ENCODE data around the gene COX6A2. TPM values are rescaled to one million over a fixed set of nuclear protein-coding genes. Genes with fewer than 3 reads are reported as not detected.
A peak's percentile ranks its signal among the peaks of the same experiment; 100 is the strongest.
"Not testable (repeated sequence)": the region's sequence is repeated elsewhere in the genome, so short reads cannot be mapped to it uniquely, and the experiment has no call there.

The COX6A2 gene
- total RNA-seq, 1 donor from 2014 or later: not detected

DNA sequence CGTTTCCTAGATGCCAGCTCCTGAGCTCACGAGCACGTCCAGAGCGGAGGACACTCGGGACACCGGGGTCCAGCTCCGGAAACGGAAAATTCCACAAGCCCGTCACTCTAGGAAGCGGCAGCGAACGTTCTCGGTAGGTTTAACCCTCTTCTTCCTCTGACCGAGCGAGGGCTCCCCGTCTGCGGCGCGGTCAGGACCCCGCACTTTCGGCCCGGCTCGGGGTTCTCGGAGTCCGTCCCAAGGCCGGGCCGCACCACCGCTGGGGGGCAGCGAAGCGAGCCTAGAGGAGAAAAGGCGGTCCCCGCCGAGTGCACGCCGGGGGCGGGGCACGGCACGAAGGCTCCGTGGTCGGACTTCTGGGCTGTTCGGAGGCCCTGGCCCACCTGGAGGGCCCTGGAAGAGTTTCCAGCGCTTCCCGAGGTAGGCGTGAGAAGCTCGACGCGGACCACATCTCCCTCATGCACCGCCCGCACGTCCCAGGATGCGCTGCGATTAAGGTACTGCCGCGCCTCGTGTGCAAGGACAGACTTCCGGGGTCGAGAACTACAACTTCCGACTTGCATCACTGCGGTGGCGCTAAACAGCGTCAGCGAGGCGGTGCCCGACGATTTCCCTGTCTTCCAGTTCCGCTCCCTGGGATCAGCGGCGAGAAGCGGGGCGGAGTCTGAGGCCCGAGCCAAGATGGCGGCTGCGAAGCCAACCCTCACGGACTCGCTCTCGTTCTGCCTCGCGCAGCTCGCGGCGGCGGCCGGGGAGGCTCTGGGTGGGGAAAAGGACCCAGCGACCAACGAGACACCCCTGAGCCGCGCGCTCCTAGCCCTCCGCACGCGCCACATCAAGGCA lies 30.9 kb upstream of the COX6A2 start, which contains the start of gene ARMC5:
Gene ARMC5, plus strand, starts transcription at position 658 of the 843 bp plus-strand sequence. Its CDS starts 24 bp downstream, at position 682.
- Mint-ChIP-seq H3K27me3 (ENCODE audit: low read depth) (no peaks in the 10 kb centered on the region), H3K4me1 (ENCODE audit: low read depth) (peaks cover 31% of the 10 kb centered on the region), H3K4me3 (ENCODE audit: low read depth) (peak within 1 kb of the TSS; percentile 89), H3K9me3 (no peaks in the 10 kb centered on the region), H3K36me3 (ENCODE audit: low read depth) (peaks cover 36% of the 10 kb centered on the region), H3K27ac (peak within 1 kb of the TSS; percentile 96)
- DNase-seq (ENCODE audit: low spot score): peak; percentile 96
- intact Hi-C loops (cut with micrococcal nuclease): loop anchor here (1.0 to 10.0 kb wide), 10 partner anchors 18 to 537 kb away; partner anchors contain the start of genes BCKDK, FUS, RUSF1 and SETD1A

DNA sequence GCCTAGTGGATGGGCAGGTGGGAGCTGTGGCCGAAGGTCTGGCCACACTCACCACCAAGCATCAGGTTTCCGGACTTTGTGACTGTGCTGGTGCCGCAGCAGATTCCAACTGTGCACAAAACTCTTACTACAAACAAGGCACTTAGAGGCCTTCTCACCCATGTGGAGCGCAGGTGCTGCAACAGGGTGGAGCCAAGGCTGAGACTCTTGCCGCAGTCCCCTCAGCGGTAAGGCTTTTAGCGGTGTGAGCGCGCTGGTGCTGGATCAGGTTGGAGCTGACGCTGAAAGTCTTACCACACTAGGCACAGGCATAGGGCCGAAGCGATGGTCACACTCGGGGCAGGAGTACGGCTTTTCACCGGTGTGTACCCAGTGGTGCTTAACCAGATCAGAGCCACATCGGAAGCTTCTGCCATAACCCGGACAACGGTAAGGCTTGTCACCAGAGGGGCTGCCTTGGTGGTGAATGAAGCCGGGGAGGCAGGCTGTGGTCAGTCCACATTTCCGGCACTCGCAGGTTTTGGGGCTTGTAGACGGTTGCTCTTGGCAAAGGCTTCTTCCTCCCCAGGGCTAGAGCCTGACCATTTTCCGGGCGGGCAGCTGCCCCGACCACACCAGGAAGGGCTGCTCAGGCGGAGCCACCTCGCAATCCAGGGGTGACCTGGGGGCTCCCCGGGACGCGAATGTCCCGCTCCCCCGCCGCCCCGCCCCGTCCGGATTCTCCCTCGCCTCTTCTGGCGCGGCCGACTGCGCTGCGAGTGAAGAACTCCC lies 30.1 kb upstream of the COX6A2 start:
- peak overlapping the region; percentile 96 for H3K27ac Mint-ChIP-seq
- DNase-seq (ENCODE audit: low spot score): peak; percentile 66
- no peaks in the 10 kb centered on the region for H3K27me3 Mint-ChIP-seq (ENCODE audit: low read depth)
- H3K4me3 Mint-ChIP-seq (ENCODE audit: low read depth): peak overlapping the region; percentile 89
- peaks cover 36% of the 10 kb centered on the region for H3K36me3 Mint-ChIP-seq (ENCODE audit: low read depth)
- no peaks in the 10 kb centered on the region for H3K9me3 Mint-ChIP-seq
- H3K4me1 Mint-ChIP-seq (ENCODE audit: low read depth): peaks cover 35% of the 10 kb centered on the region
- intact Hi-C loops (cut with micrococcal nuclease): loop anchor here (2.0 to 10.0 kb wide), 4 partner anchors 255 to 411 kb away; partner anchors contain the start of genes BCKDK and FUS

DNA sequence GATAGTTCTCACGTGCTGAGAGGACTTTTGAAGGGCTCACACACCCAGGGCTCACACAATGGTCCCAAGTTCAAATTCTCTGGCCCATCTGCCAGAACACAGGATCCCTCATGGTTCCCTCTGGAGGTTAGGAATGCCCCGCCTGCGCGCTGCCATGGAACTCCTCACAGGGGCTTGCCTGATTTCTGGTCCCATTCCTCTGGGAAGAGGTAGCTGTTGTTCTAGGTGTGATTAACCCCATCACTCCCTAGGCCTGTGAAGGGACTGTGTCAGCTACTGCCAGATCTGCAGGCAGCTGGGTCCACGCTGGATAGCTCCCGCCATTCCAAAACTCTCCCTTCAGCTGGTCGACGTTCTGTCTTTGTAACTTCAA lies 28.8 kb upstream of the COX6A2 start:
- no peak for DNase-seq (ENCODE audit: low spot score)
- no peaks in the 10 kb centered on the region for H3K27me3 Mint-ChIP-seq (ENCODE audit: low read depth)
- intact Hi-C loops (cut with micrococcal nuclease): loop anchor here (5.0 to 10.0 kb wide), 2 partner anchors 272 to 350 kb away; partner anchors contain the start of genes BCKDK and FUS
- H3K9me3 Mint-ChIP-seq: no peaks in the 10 kb centered on the region
- peak overlapping the region; percentile 89 for H3K4me3 Mint-ChIP-seq (ENCODE audit: low read depth)
- H3K36me3 Mint-ChIP-seq (ENCODE audit: low read depth): peaks cover 31% of the 10 kb centered on the region
- peaks cover 35% of the 10 kb centered on the region for H3K4me1 Mint-ChIP-seq (ENCODE audit: low read depth)
- H3K27ac Mint-ChIP-seq: no peak overlapping the region

DNA sequence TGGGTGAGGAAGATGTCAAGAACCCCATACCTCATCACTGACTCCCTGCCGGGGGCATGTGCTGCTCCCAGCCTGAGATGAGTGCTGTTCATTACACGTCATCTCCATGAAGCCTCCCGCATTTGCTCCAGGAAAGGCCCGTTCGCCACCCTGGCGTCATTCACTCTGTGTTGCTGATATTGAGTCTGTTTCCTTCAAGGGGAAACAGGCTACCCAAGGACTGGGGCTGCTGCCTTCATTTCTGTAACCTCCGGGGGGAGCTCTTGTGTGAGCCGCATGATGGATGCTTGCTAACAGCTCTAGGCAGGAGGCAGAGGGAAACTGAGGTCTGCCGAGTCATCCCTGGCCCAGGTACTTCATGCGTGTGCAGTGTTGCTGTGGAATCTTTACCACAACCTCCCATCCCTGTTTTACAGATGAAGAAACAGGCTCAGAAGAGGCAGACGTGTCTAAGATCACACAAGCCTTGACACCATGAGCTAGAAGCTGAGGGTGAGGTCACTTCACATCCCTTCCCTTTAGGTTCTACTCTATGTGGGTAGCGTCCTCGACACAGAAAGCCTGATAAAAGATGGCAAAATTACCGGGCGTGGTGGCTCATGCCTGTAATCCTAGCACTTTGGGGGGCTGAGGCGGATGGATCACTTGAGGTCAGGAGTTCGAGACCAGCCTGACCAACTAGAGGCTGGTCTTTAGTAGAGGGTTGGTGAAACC lies 27.6 kb upstream of the COX6A2 start:
- Mint-ChIP-seq H3K36me3 (ENCODE audit: low read depth) (peaks cover 34% of the 10 kb centered on the region), H3K4me3 (ENCODE audit: low read depth) (peak overlapping the region; percentile 38), H3K4me1 (ENCODE audit: low read depth) (peaks cover 39% of the 10 kb centered on the region), H3K9me3 (no peaks in the 10 kb centered on the region), H3K27ac (peak overlapping the region; percentile 5), H3K27me3 (ENCODE audit: low read depth) (no peaks in the 10 kb centered on the region)
- DNase-seq (ENCODE audit: low spot score): no peak
- intact Hi-C loops (cut with micrococcal nuclease): loop anchor here (5.0 to 10.0 kb wide), 2 partner anchors 271 to 348 kb away; partner anchors contain the start of genes BCKDK and FUS

DNA sequence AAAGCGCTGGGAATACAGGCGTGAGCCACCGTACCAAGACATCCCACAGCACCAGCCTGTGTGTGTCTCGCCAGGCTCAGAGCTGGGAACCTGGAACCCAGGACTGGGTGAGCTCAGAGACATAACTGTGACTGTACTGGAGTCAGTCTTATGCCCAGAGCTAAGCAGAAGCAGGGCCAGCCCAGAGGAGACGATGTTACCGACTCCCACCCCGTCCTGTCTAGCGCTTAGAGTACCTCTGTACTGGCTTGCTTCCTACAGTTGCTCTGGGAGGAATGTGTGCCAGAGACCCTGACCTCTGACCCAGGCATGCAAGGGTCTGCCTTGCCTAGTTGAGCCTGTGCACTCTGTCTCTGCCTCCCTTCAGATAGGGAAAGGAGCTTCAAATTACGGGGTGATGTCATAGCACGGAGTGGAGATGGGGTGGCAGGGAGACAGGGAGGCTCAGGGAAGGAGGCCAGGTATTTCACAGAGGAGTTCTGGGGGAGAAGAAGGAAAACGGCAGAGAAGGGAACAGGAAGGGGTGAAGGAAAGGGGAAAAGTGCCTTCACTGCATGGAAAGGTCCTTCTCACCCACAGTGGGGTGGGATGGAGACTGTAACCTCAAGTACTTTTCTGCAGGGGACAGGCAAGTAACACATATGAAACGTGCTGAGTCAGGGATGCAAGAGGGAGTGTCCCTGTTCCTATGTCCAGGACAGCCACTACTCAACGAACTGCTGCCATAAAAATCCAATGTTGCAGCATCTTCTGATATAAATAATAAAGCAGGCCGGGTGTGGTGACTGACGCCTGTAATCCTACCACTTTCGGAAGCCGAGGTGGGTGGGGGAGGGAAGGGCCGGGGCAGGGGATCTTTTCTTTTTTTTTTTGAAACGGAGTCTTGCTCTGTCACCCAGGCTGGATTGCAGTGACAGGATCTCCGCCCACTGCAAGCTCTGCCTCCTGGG lies 25.4 kb upstream of the COX6A2 start:
- DNase-seq (ENCODE audit: low spot score): no peak
- H3K4me1 Mint-ChIP-seq (ENCODE audit: low read depth): peaks cover 32% of the 10 kb centered on the region
- intact Hi-C loops (cut with micrococcal nuclease): loop anchor here (10.0 kb wide), 1 partner anchor 269 kb away; the partner anchor contains the start of gene FUS
- peaks cover 34% of the 10 kb centered on the region for H3K36me3 Mint-ChIP-seq (ENCODE audit: low read depth)
- H3K27ac Mint-ChIP-seq: peak overlapping the region; percentile 18
- no peaks in the 10 kb centered on the region for H3K9me3 Mint-ChIP-seq
- no peak overlapping the region for H3K4me3 Mint-ChIP-seq (ENCODE audit: low read depth)
- no peaks in the 10 kb centered on the region for H3K27me3 Mint-ChIP-seq (ENCODE audit: low read depth)

DNA sequence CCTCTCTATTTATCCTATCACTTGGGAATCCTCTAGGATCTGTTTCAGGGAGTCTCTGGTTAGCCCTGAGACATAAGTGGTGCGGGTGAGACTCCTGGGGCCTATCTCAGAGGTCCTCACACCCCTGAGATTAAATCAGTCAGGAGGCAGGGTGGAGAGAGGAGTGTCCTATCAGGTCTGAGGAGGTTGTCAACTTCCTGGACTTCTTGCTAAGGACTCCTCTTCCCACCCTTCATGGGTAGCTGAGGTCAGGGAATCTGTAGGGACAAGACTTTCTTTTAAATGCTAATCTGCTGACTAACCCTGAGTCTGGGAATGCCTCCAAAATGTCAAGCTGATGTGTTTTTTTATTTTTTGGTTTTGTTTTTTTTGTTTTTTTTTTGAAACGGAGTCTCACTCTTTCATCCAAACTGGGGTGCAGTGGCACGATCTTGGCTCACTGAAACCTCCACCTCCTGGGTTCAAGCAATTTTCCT lies 24.5 kb upstream of the COX6A2 start:
- Mint-ChIP-seq H3K27me3 (ENCODE audit: low read depth) (no peaks in the 10 kb centered on the region), H3K36me3 (ENCODE audit: low read depth) (peaks cover 29% of the 10 kb centered on the region), H3K27ac (no peak overlapping the region), H3K4me1 (ENCODE audit: low read depth) (peaks cover 27% of the 10 kb centered on the region), H3K4me3 (ENCODE audit: low read depth) (no peak overlapping the region), H3K9me3 (no peaks in the 10 kb centered on the region)
- DNase-seq (ENCODE audit: low spot score): no peak
- intact Hi-C loops (cut with micrococcal nuclease): loop anchor here (10.0 kb wide), 1 partner anchor 268 kb away; the partner anchor contains the start of gene FUS

DNA sequence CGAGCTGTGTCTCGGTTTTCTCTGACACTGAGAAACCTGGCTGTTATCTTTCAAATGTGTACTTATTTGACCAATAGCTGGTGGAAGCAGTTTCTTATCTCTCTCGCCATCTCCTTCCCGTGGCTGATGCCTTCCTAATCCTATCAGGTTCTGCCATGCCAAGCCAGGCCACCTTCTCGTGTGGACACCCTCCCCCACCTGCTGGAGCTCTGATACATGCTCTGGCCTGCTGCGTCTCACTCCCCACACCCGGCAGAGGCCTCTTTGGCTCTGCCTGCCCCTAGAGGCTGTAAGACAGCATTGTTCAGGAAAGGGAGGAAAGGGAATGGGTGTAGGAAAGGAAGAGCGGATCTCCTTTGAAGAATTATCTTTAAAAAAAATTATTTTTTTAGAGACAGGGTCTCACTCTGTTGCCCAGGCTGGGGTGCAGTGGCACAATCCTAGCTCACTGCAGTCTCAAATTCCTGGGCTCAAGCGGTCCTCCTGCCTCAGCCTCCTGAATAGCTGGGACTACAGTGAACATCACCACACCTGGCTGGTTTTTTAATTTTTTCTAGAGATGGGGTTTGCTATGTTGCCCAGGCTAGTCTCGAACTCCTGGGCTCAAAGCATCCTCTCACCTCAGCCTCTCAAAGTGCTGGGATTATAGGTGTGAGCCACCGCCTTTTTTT lies 23.7 kb upstream of the COX6A2 start:
- intact Hi-C loops (cut with micrococcal nuclease): loop anchor here (10.0 kb wide), 1 partner anchor 267 kb away; the partner anchor contains the start of gene FUS
- Mint-ChIP-seq H3K4me1 (ENCODE audit: low read depth) (peaks cover 23% of the 10 kb centered on the region), H3K9me3 (no peaks in the 10 kb centered on the region), H3K4me3 (ENCODE audit: low read depth) (no peak overlapping the region), H3K36me3 (ENCODE audit: low read depth) (peaks cover 22% of the 10 kb centered on the region), H3K27ac (no peak overlapping the region), H3K27me3 (ENCODE audit: low read depth) (no peaks in the 10 kb centered on the region)
- DNase-seq (ENCODE audit: low spot score): no peak

DNA sequence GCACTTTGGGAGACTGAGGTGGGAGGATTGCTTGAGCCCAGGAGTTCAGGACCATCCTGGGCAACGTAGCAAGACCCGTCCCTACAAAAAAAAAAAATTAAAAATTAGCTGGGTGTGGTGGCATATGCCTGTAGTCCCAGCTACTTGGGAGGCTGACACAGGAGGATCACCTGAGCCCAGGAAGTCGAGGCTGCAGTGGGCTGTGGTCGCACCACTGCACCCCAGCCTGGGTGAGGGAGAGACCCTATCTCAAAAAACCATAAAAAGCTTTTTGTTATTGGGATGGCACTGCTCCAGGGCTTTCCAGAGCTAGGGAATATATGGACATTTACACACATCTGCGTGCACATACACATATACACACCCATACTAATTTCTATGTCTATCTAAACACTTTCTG lies 23.0 kb upstream of the COX6A2 start:
- peaks cover 19% of the 10 kb centered on the region for H3K36me3 Mint-ChIP-seq (ENCODE audit: low read depth)
- no peaks in the 10 kb centered on the region for H3K27me3 Mint-ChIP-seq (ENCODE audit: low read depth)
- H3K4me3 Mint-ChIP-seq (ENCODE audit: low read depth): no peak overlapping the region
- intact Hi-C loops (cut with micrococcal nuclease): loop anchor here (10.0 kb wide), 1 partner anchor 266 kb away; the partner anchor contains the start of gene FUS
- H3K27ac Mint-ChIP-seq: no peak overlapping the region
- DNase-seq (ENCODE audit: low spot score): no peak
- H3K4me1 Mint-ChIP-seq (ENCODE audit: low read depth): peaks cover 19% of the 10 kb centered on the region
- H3K9me3 Mint-ChIP-seq: no peaks in the 10 kb centered on the region

DNA sequence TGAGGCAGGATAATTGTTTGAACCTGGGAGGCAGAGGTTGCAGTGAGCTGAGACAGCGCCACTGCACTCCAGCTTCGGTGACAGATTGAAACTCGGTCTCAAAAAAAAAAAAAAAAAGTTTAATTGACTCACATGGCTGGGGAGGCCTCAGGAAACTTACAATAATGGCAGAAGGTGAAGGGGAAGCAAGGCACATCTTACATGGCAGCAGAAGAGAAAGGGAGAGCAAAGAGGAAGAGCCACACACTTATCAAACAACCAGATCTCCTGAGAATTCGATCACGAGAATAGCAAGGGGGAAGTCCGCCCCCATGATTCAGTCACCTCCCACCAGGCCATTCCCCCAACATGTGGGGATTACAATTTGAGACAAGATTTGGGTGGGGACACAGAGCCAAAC lies 17.8 kb upstream of the COX6A2 start:
- H3K9me3 Mint-ChIP-seq; DNase-seq (ENCODE audit: low spot score); intact Hi-C loops (cut with micrococcal nuclease); H3K27me3 Mint-ChIP-seq (ENCODE audit: low read depth); H3K4me3 Mint-ChIP-seq (ENCODE audit: low read depth); H3K27ac Mint-ChIP-seq; H3K36me3 Mint-ChIP-seq (ENCODE audit: low read depth): not testable (repeated sequence)
- peaks cover 12% of the 10 kb centered on the region for H3K4me1 Mint-ChIP-seq (ENCODE audit: low read depth)

DNA sequence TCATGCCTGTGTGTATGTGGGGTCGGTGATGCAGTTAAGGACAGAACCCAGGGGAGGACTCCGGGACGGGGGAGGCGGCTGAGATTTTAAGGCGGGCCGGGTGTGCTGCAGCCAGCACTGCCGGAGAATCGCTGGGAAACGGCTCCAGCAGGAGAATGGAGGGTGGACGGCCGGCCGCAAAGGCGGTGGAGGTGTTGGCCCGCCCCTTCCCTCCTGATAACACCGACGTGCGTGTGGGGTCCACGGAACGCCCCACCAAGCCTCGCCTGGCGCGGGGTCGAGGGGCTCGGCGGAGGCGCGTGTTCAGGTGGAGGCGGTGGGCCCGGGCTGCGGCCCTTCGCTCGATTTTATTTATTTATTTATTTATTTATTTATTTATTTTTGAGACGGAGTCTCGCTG lies 13.8 kb upstream of the COX6A2 start:
- Mint-ChIP-seq H3K36me3 (ENCODE audit: low read depth) (peaks cover 5% of the 10 kb centered on the region), H3K4me3 (ENCODE audit: low read depth) (peak overlapping the region; percentile 72)
- intact Hi-C loops (cut with micrococcal nuclease): loop anchor here (2.0 kb wide), 2 partner anchors 21 to 55 kb away; no protein-coding TSS in a partner anchor

More for the DNA sequence above, 13.8 kb upstream of the COX6A2 start:
- H3K4me1 Mint-ChIP-seq (ENCODE audit: low read depth): peaks cover 29% of the 10 kb centered on the region
- no peaks in the 10 kb centered on the region for H3K27me3 Mint-ChIP-seq (ENCODE audit: low read depth)
- no peaks in the 10 kb centered on the region for H3K9me3 Mint-ChIP-seq
- peak overlapping the region; percentile 42 for H3K27ac Mint-ChIP-seq
- no peak for DNase-seq (ENCODE audit: low spot score)
